GM19372 (cell line): ENCODE measurements around the gene SOX2.
"Not testable (repeated sequence)": the region's sequence is repeated elsewhere in the genome, so short reads cannot be mapped to it uniquely, and the experiment has no call there.

Experiments used
- ATAC-seq: cut with Tn5 transposase; IDR thresholded peaks from one replicate; pipeline ENCODE4 v1.9.1; 2021; ENCODE audit warnings: mild to moderate bottlenecking, low read depth, moderate library complexity; ENCODE audit not compliant: unreplicated experiment

Gene SOX2

GRCh38 chr3:181753391-181753790 lies 41.7 kb downstream of the SOX2 start:
- no peak for ATAC-seq

- no peak for ATAC-seq
Observed at GRCh38 chr3:181755959-181756358, 44.2 kb downstream of the SOX2 start.

- no peak for ATAC-seq
Observed at GRCh38 chr3:181756645-181757297, 45.0 kb downstream of the SOX2 start.

- ATAC-seq = no peak
Observed at GRCh38 chr3:181757694-181758306, 46.1 kb downstream of the SOX2 start.

DNA sequence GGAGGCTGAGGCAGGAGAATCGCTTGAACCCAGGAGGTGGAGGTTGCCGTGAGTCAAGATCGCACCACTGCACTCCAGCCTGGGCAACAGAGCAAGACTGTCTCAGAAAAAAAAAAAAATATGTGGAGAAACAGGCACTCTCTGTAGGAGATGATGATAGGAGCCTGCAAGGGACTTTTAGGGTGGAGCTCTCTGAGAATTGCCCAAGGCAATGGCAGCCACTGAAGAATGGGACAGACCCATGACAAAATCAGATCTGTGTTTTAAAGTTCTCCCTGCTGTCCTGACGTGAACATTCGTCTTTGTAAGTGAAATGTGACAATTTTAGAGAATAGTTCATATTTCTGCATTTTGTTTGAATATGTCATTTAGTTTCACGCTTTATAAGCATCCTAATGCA lies 50.2 kb downstream of the SOX2 start:
- ATAC-seq = no peak

DNA sequence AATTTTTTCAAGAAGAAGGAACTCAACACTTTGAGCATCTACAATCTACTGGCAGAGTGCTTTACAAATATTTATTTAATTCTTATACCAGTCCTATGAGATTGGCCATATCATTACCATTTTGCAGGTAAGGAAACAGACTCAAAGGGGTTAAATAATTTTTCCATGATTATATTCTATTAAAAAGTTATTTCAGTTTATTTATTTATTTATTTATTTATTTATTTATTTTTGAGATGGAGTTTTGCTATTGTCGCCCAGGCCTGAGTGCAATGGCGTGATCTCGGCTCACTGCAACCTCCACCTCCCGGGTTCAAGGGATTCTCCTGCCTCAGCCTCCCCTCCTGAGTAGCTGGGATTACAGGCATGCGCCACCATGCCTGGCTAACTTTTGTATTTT lies 52.3 kb downstream of the SOX2 start:
- not testable (repeated sequence) for ATAC-seq
